ENCODE data around the gene OLFM1. TPM values are rescaled to one million over a fixed set of nuclear protein-coding genes. Genes with fewer than 3 reads are reported as not detected.

Gene OLFM1
- total RNA-seq, 1 donor from 2014 or later: 5.5 TPM

- H2AFZ ChIP-seq (ENCODE audit: low read depth, low read length): no peak overlapping the region
- H3K27me3 ChIP-seq (ENCODE audit: insufficient read depth, low read length): no peaks in the 10 kb centered on the region
- no peak overlapping the region for H3K4me3 Mint-ChIP-seq (ENCODE audit: unreplicated experiment)
- no peak overlapping the region for H3K27ac ChIP-seq (ENCODE audit: low read depth, low read length)
- no peaks in the 10 kb centered on the region for H3K4me1 ChIP-seq (ENCODE audit: insufficient read depth, low read length)
- no peak overlapping the region for H3K27ac Mint-ChIP-seq (ENCODE audit: unreplicated experiment)
- H3K27me3 Mint-ChIP-seq (ENCODE audit: low read depth, unreplicated experiment): peaks cover 30% of the 10 kb centered on the region
- H3K36me3 ChIP-seq (ENCODE audit: insufficient read depth, low read length): no peaks in the 10 kb centered on the region
- H3K4me2 ChIP-seq (ENCODE audit: low read length): no peak overlapping the region
- H3K79me2 ChIP-seq (ENCODE audit: insufficient read depth, low read length): no peaks in the 10 kb centered on the region
- DNase-seq (ENCODE audit: low read depth) (no peak), FAIRE-seq (no peak)
- H3K9ac ChIP-seq (ENCODE audit: low read length): no peak overlapping the region
- peaks cover 5% of the 10 kb centered on the region for H3K9me3 ChIP-seq (ENCODE audit: insufficient read depth, low read depth, low read length)
- peaks cover 4% of the 10 kb centered on the region for H3K36me3 Mint-ChIP-seq (ENCODE audit: low read depth, unreplicated experiment)
- H4K20me1 ChIP-seq (ENCODE audit: insufficient read depth, low read length): no peaks in the 10 kb centered on the region
- peaks cover 8% of the 10 kb centered on the region for H3K9me3 Mint-ChIP-seq (ENCODE audit: unreplicated experiment)
- H3K4me1 Mint-ChIP-seq (ENCODE audit: low read depth, unreplicated experiment): no peaks in the 10 kb centered on the region
- TF ChIP-seq CTCF (IDR thresholded peaks at IDR 0.05; ENCODE audit: insufficient read depth, low read depth, low read length) (no peak), EZH2 (IDR thresholded peaks at IDR 0.05; ENCODE audit: insufficient read depth, low read length) (no peak)
- no peak overlapping the region for H3K4me3 ChIP-seq (ENCODE audit: insufficient read depth, low read depth, low read length)
These were observed 29.4 kb downstream of the OLFM1 start for GRCh38 chr9:135116881-135117280.

- H3K4me1 Mint-ChIP-seq (ENCODE audit: low read depth, unreplicated experiment): no peaks in the 10 kb centered on the region
- DNase-seq (ENCODE audit: low read depth) (no peak), FAIRE-seq (no peak)
- H3K4me3 Mint-ChIP-seq (ENCODE audit: unreplicated experiment): no peak overlapping the region
- H3K9me3 Mint-ChIP-seq (ENCODE audit: unreplicated experiment): peaks cover 8% of the 10 kb centered on the region
- no peaks in the 10 kb centered on the region for H3K4me1 ChIP-seq (ENCODE audit: insufficient read depth, low read length)
- no peak overlapping the region for H2AFZ ChIP-seq (ENCODE audit: low read depth, low read length)
- no peak overlapping the region for H3K4me3 ChIP-seq (ENCODE audit: insufficient read depth, low read depth, low read length)
- H3K79me2 ChIP-seq (ENCODE audit: insufficient read depth, low read length): no peaks in the 10 kb centered on the region
- H3K27ac ChIP-seq (ENCODE audit: low read depth, low read length): no peak overlapping the region
- no peaks in the 10 kb centered on the region for H3K36me3 ChIP-seq (ENCODE audit: insufficient read depth, low read length)
- H3K4me2 ChIP-seq (ENCODE audit: low read length): no peak overlapping the region
- no peak overlapping the region for H3K9ac ChIP-seq (ENCODE audit: low read length)
- H3K27ac Mint-ChIP-seq (ENCODE audit: unreplicated experiment): no peak overlapping the region
- H3K9me3 ChIP-seq (ENCODE audit: insufficient read depth, low read depth, low read length): peaks cover 5% of the 10 kb centered on the region
- no peaks in the 10 kb centered on the region for H4K20me1 ChIP-seq (ENCODE audit: insufficient read depth, low read length)
- peaks cover 29% of the 10 kb centered on the region for H3K27me3 Mint-ChIP-seq (ENCODE audit: low read depth, unreplicated experiment)
- no peak for TF ChIP-seq CTCF (IDR thresholded peaks at IDR 0.05; ENCODE audit: insufficient read depth, low read depth, low read length)
- TF ChIP-seq EZH2 (IDR thresholded peaks at IDR 0.05; ENCODE audit: insufficient read depth, low read length): no peak
- no peaks in the 10 kb centered on the region for H3K27me3 ChIP-seq (ENCODE audit: insufficient read depth, low read length)
- peaks cover 4% of the 10 kb centered on the region for H3K36me3 Mint-ChIP-seq (ENCODE audit: low read depth, unreplicated experiment)
These were observed 29.8 kb downstream of the OLFM1 start for GRCh38 chr9:135117281-135117680.

- peaks cover 4% of the 10 kb centered on the region for H3K36me3 Mint-ChIP-seq (ENCODE audit: low read depth, unreplicated experiment)
- H3K27me3 Mint-ChIP-seq (ENCODE audit: low read depth, unreplicated experiment): peaks cover 28% of the 10 kb centered on the region
- Histone ChIP-seq H4K20me1 (ENCODE audit: insufficient read depth, low read length) (no peaks in the 10 kb centered on the region), H3K4me2 (ENCODE audit: low read length) (no peak overlapping the region), H3K79me2 (ENCODE audit: insufficient read depth, low read length) (no peaks in the 10 kb centered on the region), H3K4me1 (ENCODE audit: insufficient read depth, low read length) (no peaks in the 10 kb centered on the region), H3K9me3 (ENCODE audit: insufficient read depth, low read depth, low read length) (peaks cover 5% of the 10 kb centered on the region), H3K9ac (ENCODE audit: low read length) (no peak overlapping the region), H3K4me3 (ENCODE audit: insufficient read depth, low read depth, low read length) (no peak overlapping the region), H3K36me3 (ENCODE audit: insufficient read depth, low read length) (no peaks in the 10 kb centered on the region), H3K27ac (ENCODE audit: low read depth, low read length) (no peak overlapping the region), H3K27me3 (ENCODE audit: insufficient read depth, low read length) (no peaks in the 10 kb centered on the region), H2AFZ (ENCODE audit: low read depth, low read length) (no peak overlapping the region)
- H3K4me1 Mint-ChIP-seq (ENCODE audit: low read depth, unreplicated experiment): no peaks in the 10 kb centered on the region
- TF ChIP-seq EZH2 (IDR thresholded peaks at IDR 0.05; ENCODE audit: insufficient read depth, low read length) (no peak), CTCF (IDR thresholded peaks at IDR 0.05; ENCODE audit: insufficient read depth, low read depth, low read length) (no peak)
- DNase-seq (ENCODE audit: low read depth): no peak
- FAIRE-seq: no peak
- H3K27ac Mint-ChIP-seq (ENCODE audit: unreplicated experiment): no peak overlapping the region
- H3K9me3 Mint-ChIP-seq (ENCODE audit: unreplicated experiment): peaks cover 8% of the 10 kb centered on the region
- no peak overlapping the region for H3K4me3 Mint-ChIP-seq (ENCODE audit: unreplicated experiment)
These were observed 32.1 kb downstream of the OLFM1 start for GRCh38 chr9:135119496-135120064.

Measured in astrocyte (in vitro differentiated cells and primary cell).